Endothelial cell of umbilical vein (primary cell): ENCODE measurements around the gene COQ8B. TPM values are rescaled to one million over a fixed set of nuclear protein-coding genes. Genes with fewer than 3 reads are reported as not detected.

Experiments
- BruUV-seq: library from RNA; stranded (reverse); fragments of 400-500 nt; replicated peaks from 2 replicates; lab custom pipeline; 2021; lab: Mats Ljungman, UMichigan
- CTCF ChIA-PET: fragments of 300-600, 350-600 bp; sonication (Branson Sonifier 250); formaldehyde crosslinking; loops from one replicate; lab custom pipeline; 2021; ENCODE audit warnings: antibody characterized with exemption, inconsistent platforms; lab: Charles Lee
- POLR2A ChIA-PET: fragments of 300-600, 350-600 bp; sonication (Branson Sonifier 250); formaldehyde crosslinking; loops from one replicate; lab custom pipeline; 2021; ENCODE audit warnings: antibody characterized with exemption, inconsistent platforms; lab: Charles Lee
- DNase-seq: peaks from one replicate; pipeline ENCODE4 v3.0.0-alpha.2; 2011; ENCODE audit warnings: low read depth, low spot score
- FAIRE-seq: peaks from 2 replicates; lab custom pipeline; 2011; peaks lifted over from hg19 to GRCh38; lab: Jason Lieb, UNC
- H2AFZ ChIP-seq: 2 replicates; pipeline ENCODE4 v1.6.0; 2012; ENCODE audit warnings: low read depth, low read length, control low read depth, inconsistent platforms
- H3K27ac ChIP-seq: 2 replicates; pipeline ENCODE4 v1.5.1; 2011; ENCODE audit warnings: low read depth, mild to moderate bottlenecking, control low read depth, low read length, moderate library complexity; ENCODE audit not compliant: insufficient read depth
- H3K27me3 ChIP-seq, 2 experiments: 2 replicates each; pipeline versions ENCODE4 v1.6.0 to v1.6.1; 2011; ENCODE audit warnings: low read length in 2 of 2, mixed read lengths in 1 of 2; ENCODE audit not compliant: control insufficient read depth in 2 of 2, insufficient read depth in 2 of 2
- H3K36me3 ChIP-seq, 2 experiments: 2 replicates in 1 of 2; 3 replicates in 1 of 2; pipeline ENCODE4 v1.5.1; 2011; ENCODE audit warnings: low read length in 2 of 2, mild to moderate bottlenecking in 1 of 2, moderate library complexity in 1 of 2; ENCODE audit not compliant: control insufficient read depth in 2 of 2, insufficient read depth in 2 of 2; ENCODE audit errors: extremely low read depth in 1 of 2
- H3K4me1 ChIP-seq: 3 replicates; pipeline ENCODE4 v1.5.1; 2011; ENCODE audit warnings: mild to moderate bottlenecking, low read length; ENCODE audit not compliant: control insufficient read depth, insufficient read depth; ENCODE audit errors: extremely low read depth
- H3K4me2 ChIP-seq: 2 replicates; pipeline ENCODE4 v1.6.1; 2011; ENCODE audit warnings: low read length, control low read depth, mixed read lengths; ENCODE audit not compliant: insufficient read depth
- H3K4me3 ChIP-seq, 3 experiments: fragments of 200-600 bp in 1 of 3; sonication (generic), shearing (Covaris generic) in 1 of 3; replicated peaks in 1 of 3; 2 replicates each; pipeline ENCODE4 v1.5.1; 2011 to 2016; ENCODE audit warnings: control low read depth in 3 of 3, low read length in 3 of 3, mild to moderate bottlenecking in 2 of 3, inconsistent platforms in 1 of 3, low read depth in 1 of 3, moderate library complexity in 1 of 3; ENCODE audit not compliant: insufficient read depth in 1 of 3
- H3K79me2 ChIP-seq: 2 replicates; pipeline ENCODE4 v1.6.0; 2012; ENCODE audit warnings: low read length, inconsistent platforms; ENCODE audit not compliant: control insufficient read depth, insufficient read depth
- H3K9ac ChIP-seq: replicated peaks from 2 replicates; pipeline ENCODE3; 2011; ENCODE audit warnings: low read length, control low read depth; ENCODE audit not compliant: insufficient read depth; ENCODE audit errors: extremely low read depth
- H3K9me1 ChIP-seq: replicated peaks from 3 replicates; pipeline ENCODE4 v1.6.0; 2011; ENCODE audit warnings: mild to moderate bottlenecking, low read length; ENCODE audit not compliant: control insufficient read depth, insufficient read depth; ENCODE audit errors: extremely low read depth
- H3K9me3 ChIP-seq: replicated peaks from 2 replicates; pipeline ENCODE4 v1.5.1; 2012; ENCODE audit warnings: low read length, inconsistent platforms; ENCODE audit not compliant: control insufficient read depth, insufficient read depth
- H4K20me1 ChIP-seq: replicated peaks from 2 replicates; pipeline ENCODE3; 2011; ENCODE audit warnings: mild to moderate bottlenecking, low read length; ENCODE audit not compliant: control insufficient read depth, insufficient read depth; ENCODE audit errors: extremely low read depth
- CTCF ChIP-seq, 2 donors: IDR thresholded peaks; 1 replicate in 1 of 2; 2 replicates in 1 of 2; pipeline ENCODE4 v1.5.1; 2011; ENCODE audit warnings: low read length in 2 of 2, mild to moderate bottlenecking in 2 of 2, moderate library complexity in 2 of 2, control low read depth in 1 of 2, inconsistent platforms in 1 of 2, low read depth in 1 of 2; ENCODE audit not compliant: insufficient read depth in 1 of 2; ENCODE audit errors: extremely low read depth in 1 of 2
- EZH2 ChIP-seq: IDR thresholded peaks from 2 replicates; pipeline ENCODE4 v1.6.1; 2012; ENCODE audit warnings: borderline replicate concordance, low read depth, mild to moderate bottlenecking, moderate library complexity, low read length, inconsistent platforms; ENCODE audit not compliant: severe bottlenecking
- FOS ChIP-seq: IDR thresholded peaks from 2 replicates; pipeline ENCODE4 v1.6.1; 2011; ENCODE audit warnings: mild to moderate bottlenecking, low read length, moderate library complexity, borderline replicate concordance; ENCODE audit not compliant: insufficient read depth
- GATA2 ChIP-seq: IDR thresholded peaks from 2 replicates; pipeline ENCODE4 v1.7.0; 2011; ENCODE audit warnings: low read depth, mild to moderate bottlenecking, moderate library complexity, mixed read lengths, low read length; ENCODE audit not compliant: insufficient read length, insufficient read depth
- JUN ChIP-seq: IDR thresholded peaks from 2 replicates; pipeline ENCODE4 v1.6.1; 2011; ENCODE audit warnings: borderline replicate concordance, low read depth; ENCODE audit not compliant: insufficient read length, insufficient read depth
- MAX ChIP-seq: IDR thresholded peaks from 2 replicates; pipeline ENCODE4 v1.6.1; 2011; ENCODE audit not compliant: insufficient read depth, insufficient read length
- MYC ChIP-seq: IDR thresholded peaks from one replicate; pipeline ENCODE4 v1.6.1; 2011; ENCODE audit warnings: mild to moderate bottlenecking, low read depth, low read length
- POLR2A ChIP-seq: IDR thresholded peaks from 2 replicates; pipeline ENCODE4 v1.6.1; 2012; ENCODE audit warnings: low read depth, mild to moderate bottlenecking, control low read depth, low read length
- POLR2AphosphoS5 ChIP-seq: IDR thresholded peaks from 2 replicates; pipeline ENCODE4 v1.6.1; 2012; ENCODE audit warnings: low read depth, mild to moderate bottlenecking, control low read depth, low read length, moderate library complexity; ENCODE audit not compliant: insufficient read depth
- dilution Hi-C: fragments of 300-500 bp; cut with MboI; formaldehyde crosslinking; loops from one replicate; pipeline ENCODE4 v1.15.0; 2019; ENCODE audit warnings: low sequenced_read_pairs; ENCODE audit not compliant: extremely low pct_ligation_motif_present
- intact Hi-C: fragments of 100-400 bp; cut with micrococcal nuclease; formaldehyde crosslinking; loops from one replicate; pipeline ENCODE4 v1.10.0; 2022
- polyA plus RNA-seq, 4 experiments: library from polyadenylated mRNA; depleted of rRNA in 3 of 4; stranded (reverse) in 3 of 4; unstranded in 1 of 4; fragments of >200 nt; gene quantifications; 2 replicates each; pipeline versions ENCODE4 v1.2.1 to v1.2.3, GENCODE V29; 2011 to 2012; ENCODE audit warnings: missing spikeins in 1 of 4
- total RNA-seq: library from RNA; stranded (reverse); gene quantifications from 2 replicates; pipeline ENCODE4 v1.2.3, GENCODE V29; 2021

Gene COQ8B
- total and polyA plus RNA-seq, 2 donors (not counting 3 experiments of a cell fraction or from before 2014, with no cell fraction given): 16.2 to 19.2 TPM

- dilution Hi-C loops: no loop called here
Observed at GRCh38 chr19:40686882-40687524, 29.7 kb downstream of the COQ8B start.

More at GRCh38 chr19:40686882-40687524, 29.7 kb downstream of the COQ8B start:
- H3K9me1 ChIP-seq: no peaks in the 10 kb centered on the region
- DNase-seq (no peak), FAIRE-seq (no peak)
- H2AFZ ChIP-seq: no peak overlapping the region
- H3K4me3 ChIP-seq: no peak overlapping the region
- ChIA-PET CTCF (no interaction called here), POLR2A (no interaction called here)
- H3K9me3 ChIP-seq: no peaks in the 10 kb centered on the region
- H3K4me2 ChIP-seq: no peak overlapping the region
- peaks cover 13% of the 10 kb centered on the region for H3K4me1 ChIP-seq
- peaks cover 27% of the 10 kb centered on the region for H3K79me2 ChIP-seq
- no peaks in the 10 kb centered on the region for H4K20me1 ChIP-seq
- no peak overlapping the region for H3K9ac ChIP-seq
- intact Hi-C loops: no loop called here
- no TSS peak for BruUV-seq
- TF ChIP-seq GATA2: no peak
- no peak for TF ChIP-seq CTCF (IDR thresholded peaks at IDR 0.05; ENCODE audit: extremely low read depth in 1 of 2, insufficient read depth in 1 of 2, low read depth in 1 of 2, low read length in 2 of 2)
- no peak for TF ChIP-seq POLR2AphosphoS5
- no peak for TF ChIP-seq POLR2A
- no peak for TF ChIP-seq MYC
- TF ChIP-seq JUN: no peak
- no peak for TF ChIP-seq FOS
- no peak for TF ChIP-seq MAX
- no peak for TF ChIP-seq EZH2
- H3K36me3 ChIP-seq: peaks cover 0 to 21% of the 10 kb centered on the region in 2 experiments
- H3K27me3 ChIP-seq: no peaks in the 10 kb centered on the region
- H3K27ac ChIP-seq: no peak overlapping the region
